HCT116 (cell line): ENCODE results near the gene ART1. TPM values are rescaled to one million over a fixed set of nuclear protein-coding genes. Genes with fewer than 3 reads are reported as not detected.

Source experiments
- ATAC-seq: fragments of 200-7000 bp; cut with Tn5 transposase; 2 replicates; pipeline ENCODE4 v1.9.1; 2020; ENCODE audit warnings: mild to moderate bottlenecking, moderate library complexity
- BruUV-seq: library from RNA; stranded (reverse); fragments of 400-500 nt; replicated peaks from 2 replicates; lab custom pipeline; 2021; lab: Mats Ljungman, UMichigan
- CTCF ChIA-PET: fragments of 300-600 bp; sonication (Branson Sonifier 250); formaldehyde crosslinking; loops from one replicate; lab custom pipeline; 2021; ENCODE audit warnings: antibody characterized with exemption; lab: Charles Lee
- POLR2A ChIA-PET: fragments of 300-600, 350-600 bp; sonication (Branson Sonifier 250); formaldehyde crosslinking; loops from one replicate; lab custom pipeline; 2021; ENCODE audit warnings: antibody characterized with exemption; lab: Charles Lee
- RAD21 ChIA-PET, 2 experiments: fragments of 300-600 bp; sonication (Branson Sonifier 250); formaldehyde crosslinking; loops; one replicate each; lab custom pipeline; 2023; ENCODE audit warnings: low total read pairs in 2 of 2; ENCODE audit not compliant: uncharacterized antibody in 2 of 2, unreplicated experiment in 2 of 2, low non-redundant PET in 1 of 2; lab: Charles Lee
- DNase-seq: peaks from one replicate; pipeline ENCODE4 v3.0.0-alpha.2; 2010; ENCODE audit warnings: low read depth, low spot score
- H2AFZ ChIP-seq: fragments of 200-600 bp; shearing (Covaris generic), sonication (generic); 2 replicates; pipeline ENCODE4 v1.6.1; 2017; ENCODE audit warnings: low read depth, mixed run types, mixed read lengths, antibody characterized with exemption, low read length; ENCODE audit not compliant: poor library complexity, severe bottlenecking
- H3K27ac ChIP-seq: 2 replicates; pipeline ENCODE4 v1.5.1; 2012; ENCODE audit warnings: low read depth, low read length
- H3K27me3 ChIP-seq: fragments of 200-600 bp; sonication (generic); 2 replicates; pipeline ENCODE4 v1.6.1; 2016; ENCODE audit warnings: mixed run types, low read length, mixed read lengths; ENCODE audit not compliant: insufficient read depth
- H3K36me3 ChIP-seq, 2 experiments: fragments of 200-500 bp in 1 of 2; fragments of 200-600 bp in 1 of 2; sonication (Bioruptor generic) in 1 of 2; sonication (generic) in 1 of 2; 2 replicates each; pipeline versions ENCODE4 v1.5.1 to v1.6.1; 2014 to 2016; ENCODE audit warnings: low read length in 2 of 2, inconsistent platforms in 1 of 2, mixed read lengths in 1 of 2, mixed run types in 1 of 2; ENCODE audit not compliant: insufficient read depth in 2 of 2, control insufficient read depth in 1 of 2
- H3K4me1 ChIP-seq, 2 experiments: fragments of 200-600 bp in 1 of 2; sonication (generic) in 1 of 2; 2 replicates each; pipeline versions ENCODE4 v1.5.1 to v1.6.1; 2012 to 2017; ENCODE audit warnings: low read length in 2 of 2, inconsistent platforms in 1 of 2, mild to moderate bottlenecking in 1 of 2, mixed read lengths in 1 of 2, mixed run types in 1 of 2, moderate library complexity in 1 of 2; ENCODE audit not compliant: insufficient read depth in 2 of 2, control insufficient read depth in 1 of 2
- H3K4me2 ChIP-seq: fragments of 200-600 bp; sonication (generic); 2 replicates; pipeline ENCODE4 v1.6.1; 2017; ENCODE audit warnings: mixed run types, low read length, mixed read lengths
- H3K4me3 ChIP-seq, 2 experiments: fragments of 200-600 bp in 1 of 2; sonication (generic) in 1 of 2; replicated peaks in 1 of 2; 2 replicates each; pipeline ENCODE4 v1.5.1; 2011 to 2016; ENCODE audit warnings: low read length in 2 of 2, control low read depth in 1 of 2, low read depth in 1 of 2, mild to moderate bottlenecking in 1 of 2, mixed read lengths in 1 of 2, mixed run types in 1 of 2
- H3K79me2 ChIP-seq: fragments of 200-600 bp; sonication (generic); 2 replicates; pipeline ENCODE4 v1.6.1; 2017; ENCODE audit warnings: mild to moderate bottlenecking, mixed run types, low read length, moderate library complexity, mixed read lengths; ENCODE audit not compliant: insufficient read depth
- H3K9ac ChIP-seq: fragments of 200-600 bp; sonication (generic); 2 replicates; pipeline ENCODE4 v1.6.1; 2016; ENCODE audit warnings: low read length, mixed read lengths
- H3K9me2 ChIP-seq: fragments of 200-600 bp; sonication (generic), shearing (Covaris generic); 2 replicates; pipeline ENCODE4 v1.6.1; 2017; ENCODE audit warnings: mixed run types, mild to moderate bottlenecking, moderate library complexity; ENCODE audit not compliant: insufficient read depth
- H3K9me3 ChIP-seq, 2 experiments: fragments of 200-500 bp in 1 of 2; fragments of 200-600 bp in 1 of 2; sonication (Bioruptor generic) in 1 of 2; sonication (generic) in 1 of 2; 2 replicates each; pipeline ENCODE4 v1.6.1; 2014 to 2017; ENCODE audit warnings: low read length in 2 of 2, mixed read lengths in 2 of 2, inconsistent platforms in 1 of 2, low read depth in 1 of 2, mild to moderate bottlenecking in 1 of 2, mixed run types in 1 of 2, moderate library complexity in 1 of 2; ENCODE audit not compliant: control insufficient read depth in 1 of 2, insufficient read depth in 1 of 2
- H4K20me1 ChIP-seq: fragments of 200-600 bp; sonication (generic), shearing (Covaris generic); 2 replicates; pipeline ENCODE4 v1.6.1; 2017; ENCODE audit warnings: mixed run types, mild to moderate bottlenecking, moderate library complexity; ENCODE audit not compliant: insufficient read depth
- CEBPB ChIP-seq: IDR thresholded peaks from 2 replicates; pipeline ENCODE4 v1.6.1; 2012; ENCODE audit warnings: low read depth
- EGR1 ChIP-seq: IDR thresholded peaks from 2 replicates; pipeline ENCODE4 v1.6.1; 2012; ENCODE audit warnings: low read depth
- ELF1 ChIP-seq: IDR thresholded peaks from 2 replicates; pipeline ENCODE4 v1.6.1; 2012; ENCODE audit warnings: low read depth, borderline replicate concordance
- EZH2phosphoT487 ChIP-seq: fragments of 200-600 bp; IDR thresholded peaks from 2 replicates; pipeline ENCODE4 v1.6.1; 2018; ENCODE audit warnings: antibody characterized with exemption, borderline replicate concordance
- MAX ChIP-seq: IDR thresholded peaks from 2 replicates; pipeline ENCODE4 v1.6.1; 2012
- RAD21 ChIP-seq: IDR thresholded peaks from 2 replicates; pipeline ENCODE4 v1.6.1; 2012; ENCODE audit warnings: low read depth, mild to moderate bottlenecking
- SP1 ChIP-seq: IDR thresholded peaks from 2 replicates; pipeline ENCODE4 v1.6.1; 2012; ENCODE audit warnings: low read depth
- SRF ChIP-seq: IDR thresholded peaks from 2 replicates; pipeline ENCODE4 v1.6.1; 2012; ENCODE audit warnings: low read depth
- YY1 ChIP-seq: IDR thresholded peaks from 2 replicates; pipeline ENCODE4 v1.6.1; 2011; ENCODE audit warnings: low read length, low read depth, moderate library complexity, mild to moderate bottlenecking; ENCODE audit not compliant: insufficient replicate concordance; ENCODE audit errors: extremely low read depth
- ZNF274 ChIP-seq: fragments of 200-500 bp; sonication (Bioruptor generic); IDR thresholded peaks from 2 replicates; pipeline ENCODE4 v1.6.1; 2014; ENCODE audit warnings: mild to moderate bottlenecking, low read depth, low read length, inconsistent platforms
- intact Hi-C: fragments of 100-400 bp; cut with micrococcal nuclease; formaldehyde crosslinking; loops from 2 replicates; pipeline ENCODE4 v1.10.0; 2022
- total RNA-seq: library from RNA; stranded (reverse); gene quantifications from one replicate; pipeline ENCODE4 v1.2.1, GENCODE V29; 2021; ENCODE audit not compliant: unreplicated experiment
- TF ChIP-seq, protein P1 (sequence below): IDR thresholded peaks from 2 replicates; pipeline ENCODE4 v1.6.1; 2012
- TF ChIP-seq, protein P2 (sequence below), 3 experiments: fragments of 200-600 bp in 1 of 3; sonication (generic) in 1 of 3; IDR thresholded peaks in 2 of 3; conservative IDR thresholded peaks in 1 of 3; 2 replicates each; pipeline ENCODE4 v1.5.1; 2012 to 2017; ENCODE audit warnings: low read depth in 2 of 3, low read length in 2 of 3, antibody characterized with exemption in 1 of 3, borderline replicate concordance in 1 of 3, control low read depth in 1 of 3, mild to moderate bottlenecking in 1 of 3, mixed read lengths in 1 of 3, mixed run types in 1 of 3, moderate library complexity in 1 of 3; ENCODE audit not compliant: insufficient read depth in 1 of 3
- TF ChIP-seq, protein P3 (sequence below): IDR thresholded peaks from 2 replicates; pipeline ENCODE4 v1.6.1; 2011; ENCODE audit warnings: mild to moderate bottlenecking, low read length, moderate library complexity; ENCODE audit not compliant: insufficient replicate concordance; ENCODE audit errors: extremely low read depth

ART1 gene
- total RNA-seq, 1 experiment from 2014 or later = not detected

DNA sequence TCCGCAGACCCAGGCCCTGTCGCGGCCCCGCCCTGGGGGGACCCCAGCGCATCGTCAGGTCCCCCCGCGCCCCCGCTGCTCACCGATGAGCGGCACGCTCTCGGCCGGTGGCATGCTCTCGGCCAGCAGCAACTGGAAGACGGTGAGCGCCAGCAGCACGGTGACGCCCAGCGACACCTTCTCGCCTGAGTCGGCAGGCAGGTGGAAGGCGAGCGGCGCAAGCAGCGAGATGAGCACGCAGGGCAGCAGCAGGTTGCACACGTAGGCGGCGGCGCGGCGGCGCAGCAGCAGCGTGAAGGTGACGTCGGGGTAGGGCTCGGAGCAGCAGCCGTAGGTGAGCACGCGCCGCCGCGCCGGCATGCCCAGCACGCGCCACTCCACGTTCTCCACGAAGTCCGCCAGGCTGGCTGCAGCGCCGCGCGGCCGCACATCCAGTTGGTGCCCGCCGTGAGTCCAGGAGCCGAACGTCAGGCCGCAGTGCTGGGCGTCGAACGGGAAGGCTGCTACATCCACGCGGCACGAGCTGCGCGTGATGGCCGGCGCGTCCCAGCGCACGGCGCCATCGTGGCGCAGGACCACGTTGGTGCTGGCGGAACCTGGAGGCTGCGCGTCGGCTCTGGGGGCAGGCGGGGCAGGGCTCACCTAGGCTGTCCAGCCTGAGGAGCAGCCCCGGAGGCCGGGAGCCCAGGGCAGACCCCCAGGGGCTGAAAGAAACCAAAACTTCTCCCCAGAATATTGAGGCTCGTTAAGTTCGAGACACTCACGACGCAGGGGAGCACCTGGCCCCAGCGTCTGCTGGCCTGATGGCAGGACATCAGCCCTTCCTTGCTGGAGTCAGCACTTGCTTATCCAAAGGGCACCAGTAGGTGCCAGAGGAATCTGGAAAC is 22.5 kb downstream of the ART1 start:
- Histone ChIP-seq H3K4me1 (no peaks in the 10 kb centered on the region), H3K4me2 (no peak overlapping the region), H3K9me2 (no peaks in the 10 kb centered on the region), H4K20me1 (no peaks in the 10 kb centered on the region), H3K4me3 (no peak overlapping the region), H3K9ac (no peak overlapping the region), H2AFZ (no peak overlapping the region), H3K9me3 (no peaks in the 10 kb centered on the region), H3K36me3 (peaks cover 0 to 5% of the 10 kb centered on the region in 2 experiments; a peak in 2 of 4 replicates), H3K27ac (no peak overlapping the region), H3K79me2 (no peaks in the 10 kb centered on the region), H3K27me3 (no peaks in the 10 kb centered on the region)
- RAD21 ChIA-PET = no interaction called here
- DNase-seq = no peak
- intact Hi-C loops = no loop called here
- no peak for ATAC-seq
- TF ChIP-seq EGR1 (no peak), RAD21 (no peak), ZNF274 (no peak), CEBPB (no peak), SRF (no peak), SP1 (no peak), ELF1 (no peak), MAX (no peak), YY1 (no peak), EZH2phosphoT487 (no peak)
- TF ChIP-seq, protein P1, sequence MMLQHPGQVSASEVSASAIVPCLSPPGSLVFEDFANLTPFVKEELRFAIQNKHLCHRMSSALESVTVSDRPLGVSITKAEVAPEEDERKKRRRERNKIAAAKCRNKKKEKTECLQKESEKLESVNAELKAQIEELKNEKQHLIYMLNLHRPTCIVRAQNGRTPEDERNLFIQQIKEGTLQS = no peak
- TF ChIP-seq, protein P2, sequence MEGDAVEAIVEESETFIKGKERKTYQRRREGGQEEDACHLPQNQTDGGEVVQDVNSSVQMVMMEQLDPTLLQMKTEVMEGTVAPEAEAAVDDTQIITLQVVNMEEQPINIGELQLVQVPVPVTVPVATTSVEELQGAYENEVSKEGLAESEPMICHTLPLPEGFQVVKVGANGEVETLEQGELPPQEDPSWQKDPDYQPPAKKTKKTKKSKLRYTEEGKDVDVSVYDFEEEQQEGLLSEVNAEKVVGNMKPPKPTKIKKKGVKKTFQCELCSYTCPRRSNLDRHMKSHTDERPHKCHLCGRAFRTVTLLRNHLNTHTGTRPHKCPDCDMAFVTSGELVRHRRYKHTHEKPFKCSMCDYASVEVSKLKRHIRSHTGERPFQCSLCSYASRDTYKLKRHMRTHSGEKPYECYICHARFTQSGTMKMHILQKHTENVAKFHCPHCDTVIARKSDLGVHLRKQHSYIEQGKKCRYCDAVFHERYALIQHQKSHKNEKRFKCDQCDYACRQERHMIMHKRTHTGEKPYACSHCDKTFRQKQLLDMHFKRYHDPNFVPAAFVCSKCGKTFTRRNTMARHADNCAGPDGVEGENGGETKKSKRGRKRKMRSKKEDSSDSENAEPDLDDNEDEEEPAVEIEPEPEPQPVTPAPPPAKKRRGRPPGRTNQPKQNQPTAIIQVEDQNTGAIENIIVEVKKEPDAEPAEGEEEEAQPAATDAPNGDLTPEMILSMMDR (IDR thresholded peaks at IDR 0.05 in 2 of 3, conservative IDR thresholded peaks at IDR 0.05 in 1 of 3; ENCODE audit: borderline replicate concordance in 1 of 3, insufficient read depth in 1 of 3, low read depth in 2 of 3, low read length in 2 of 3) = no peak
- TF ChIP-seq, protein P3, sequence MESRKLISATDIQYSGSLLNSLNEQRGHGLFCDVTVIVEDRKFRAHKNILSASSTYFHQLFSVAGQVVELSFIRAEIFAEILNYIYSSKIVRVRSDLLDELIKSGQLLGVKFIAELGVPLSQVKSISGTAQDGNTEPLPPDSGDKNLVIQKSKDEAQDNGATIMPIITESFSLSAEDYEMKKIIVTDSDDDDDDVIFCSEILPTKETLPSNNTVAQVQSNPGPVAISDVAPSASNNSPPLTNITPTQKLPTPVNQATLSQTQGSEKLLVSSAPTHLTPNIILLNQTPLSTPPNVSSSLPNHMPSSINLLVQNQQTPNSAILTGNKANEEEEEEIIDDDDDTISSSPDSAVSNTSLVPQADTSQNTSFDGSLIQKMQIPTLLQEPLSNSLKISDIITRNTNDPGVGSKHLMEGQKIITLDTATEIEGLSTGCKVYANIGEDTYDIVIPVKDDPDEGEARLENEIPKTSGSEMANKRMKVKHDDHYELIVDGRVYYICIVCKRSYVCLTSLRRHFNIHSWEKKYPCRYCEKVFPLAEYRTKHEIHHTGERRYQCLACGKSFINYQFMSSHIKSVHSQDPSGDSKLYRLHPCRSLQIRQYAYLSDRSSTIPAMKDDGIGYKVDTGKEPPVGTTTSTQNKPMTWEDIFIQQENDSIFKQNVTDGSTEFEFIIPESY = no peak
- BruUV-seq = no TSS peak
- CTCF ChIA-PET = no interaction called here
- POLR2A ChIA-PET = no interaction called here
